T-cell (primary cell): ENCODE measurements around the gene MYO1C. TPM values are rescaled to one million over a fixed set of nuclear protein-coding genes. Genes with fewer than 3 reads are reported as not detected.
A peak's percentile ranks its signal among the peaks of the same experiment; 100 is the strongest.
"Not testable (repeated sequence)": the region's sequence is repeated elsewhere in the genome, so short reads cannot be mapped to it uniquely, and the experiment has no call there.

Experiments used
- ATAC-seq, 4 experiments: fragments of 200-7000 bp in 3 of 4; fragments of 150-1000 bp in 1 of 4; cut with Tn5 transposase; replicated peaks in 1 of 4; 1 replicate in 3 of 4; 2 replicates in 1 of 4; pipeline ENCODE4 v1.10.0; 2021; ENCODE audit warnings: moderate library complexity in 3 of 4, mild to moderate bottlenecking in 2 of 4, moderate number of reproducible peaks in 1 of 4
- CTCF ChIA-PET, 2 donors: fragments of 300-600 bp; sonication (Branson Sonifier 250); formaldehyde crosslinking; loops; one replicate each; lab custom pipeline; 2022; ENCODE audit warnings: antibody characterized with exemption in 2 of 2; lab: Charles Lee
- POLR2A ChIA-PET, 2 donors: fragments of 300-600 bp; sonication (Branson Sonifier 250); formaldehyde crosslinking; loops; one replicate each; lab custom pipeline; 2022; ENCODE audit warnings: antibody characterized with exemption in 2 of 2; lab: Charles Lee
- DNase-seq, 35 experiments: peaks; one replicate each; pipeline versions ENCODE4 v3.0.0 to v3.0.0-alpha.2; 2013 to 2023
- H3K27ac ChIP-seq: one replicate; pipeline ENCODE4 v1.5.1; 2013; ENCODE audit warnings: low read length
- H3K27me3 ChIP-seq, 2 experiments: replicated peaks in 1 of 2; 1 replicate in 1 of 2; 2 replicates in 1 of 2; pipeline versions ENCODE4 v1.6.1 to v1.7.0; 2013; ENCODE audit warnings: low read length in 1 of 2, mixed read lengths in 1 of 2; ENCODE audit not compliant: control insufficient read depth in 2 of 2, insufficient read depth in 2 of 2; ENCODE audit errors: extremely low read depth in 1 of 2
- H3K36me3 ChIP-seq, 2 donors: 1 replicate in 1 of 2; 2 replicates in 1 of 2; pipeline versions ENCODE4 v1.6.1 to v1.7.0; 2013; ENCODE audit warnings: low read length in 1 of 2; ENCODE audit not compliant: control insufficient read depth in 2 of 2, insufficient read depth in 1 of 2; ENCODE audit errors: extremely low read depth in 1 of 2
- H3K4me1 ChIP-seq, 2 experiments: 1 replicate in 1 of 2; 2 replicates in 1 of 2; pipeline versions ENCODE4 v1.6.1 to v1.7.0; 2013; ENCODE audit warnings: low read length in 2 of 2, mixed read lengths in 1 of 2; ENCODE audit not compliant: insufficient read depth in 2 of 2, control insufficient read depth in 1 of 2; ENCODE audit errors: extremely low read depth in 1 of 2
- H3K4me3 ChIP-seq, 2 donors: 1 replicate in 1 of 2; 2 replicates in 1 of 2; pipeline versions ENCODE4 v1.5.1 to v1.7.0; 2013; ENCODE audit warnings: mild to moderate bottlenecking in 2 of 2, low read length in 1 of 2, moderate library complexity in 1 of 2; ENCODE audit not compliant: control insufficient read depth in 1 of 2; ENCODE audit errors: extremely low read depth in 1 of 2
- H3K9me3 ChIP-seq: 2 replicates; pipeline ENCODE4 v1.7.0; 2013
- H3K27ac Mint-ChIP-seq, 2 donors: one replicate each; pipeline ENCODE4 v1.8.0; 2020 to 2021; ENCODE audit warnings: mild to moderate bottlenecking in 2 of 2, mixed read lengths in 2 of 2
- H3K27me3 Mint-ChIP-seq, 2 donors: one replicate each; pipeline ENCODE4 v1.8.0; 2021 to 2022; ENCODE audit warnings: mixed read lengths in 2 of 2
- H3K36me3 Mint-ChIP-seq: one replicate; pipeline ENCODE4 v1.8.0; 2021; ENCODE audit warnings: mixed read lengths
- H3K4me1 Mint-ChIP-seq, 3 donors: one replicate each; pipeline ENCODE4 v1.8.0; 2020 to 2022; ENCODE audit warnings: mixed read lengths in 3 of 3, mild to moderate bottlenecking in 1 of 3
- H3K4me3 Mint-ChIP-seq, 3 donors: one replicate each; pipeline ENCODE4 v1.8.0; 2020 to 2022; ENCODE audit warnings: mild to moderate bottlenecking in 3 of 3, mixed read lengths in 3 of 3, moderate library complexity in 3 of 3
- H3K9me3 Mint-ChIP-seq, 3 donors: one replicate each; pipeline ENCODE4 v1.8.0; 2020 to 2022; ENCODE audit warnings: mixed read lengths in 3 of 3
- WGBS: methylation state at CpG from one replicate; pipeline ENCODE4 v1.1.5; 2013; ENCODE audit warnings: missing lambda C conversion rate; ENCODE audit not compliant: insufficient coverage; 5-methylcytosine and 5-hydroxymethylcytosine counted together
- total RNA-seq, 35 experiments: library from RNA in 6 of 35; stranded (reverse) in 6 of 35; fragments of 120-200 nt in 1 of 35; gene quantifications; one replicate each; pipeline versions ENCODE4 v1.2.1 to v1.2.4 and lab custom pipeline; 2013 to 2026

MYO1C gene
- total RNA-seq, 5 donors from 2014 or later (not counting 1 experiment from before 2014, with no cell fraction given): 18.0 to 41.5 (median 31.2) TPM

GRCh38 chr17:1454541-1454940 is 37.9 kb downstream of the MYO1C start:
- peaks cover 5% of the 10 kb centered on the region for H3K36me3 Mint-ChIP-seq
- WGBS: 93% methylated on average over 7 of the region's 9 CpGs
- H3K4me1 Mint-ChIP-seq: peaks cover 46 to 49% (median 46%) of the 10 kb centered on the region in 3 donors
- peak overlapping the region; percentile 86 to 89 (median 87) for H3K4me3 Mint-ChIP-seq
- H3K27me3 Mint-ChIP-seq: no peaks in the 10 kb centered on the region
- H3K9me3 Mint-ChIP-seq: no peaks in the 10 kb centered on the region
- DNase-seq (no peak), ATAC-seq (no peak)
- peaks cover 0 to 12% of the 10 kb centered on the region in 2 experiments for H3K27me3 ChIP-seq
- no peaks in the 10 kb centered on the region for H3K9me3 ChIP-seq
- peaks cover 6 to 49% of the 10 kb centered on the region in 2 experiments for H3K4me1 ChIP-seq
- H3K36me3 ChIP-seq: peaks cover 0 to 2% of the 10 kb centered on the region in 2 donors
- ChIA-PET POLR2A (no interaction called here), CTCF (interaction anchor here in 1 of 2 donors (1.2 kb wide), 1 partner anchor 79 kb away, joined by 3 read pairs; no protein-coding TSS in a partner anchor)
- peak overlapping the region in 1 of 2 donors; percentile 80 for H3K4me3 ChIP-seq
- no peak overlapping the region for H3K27ac ChIP-seq
- H3K27ac Mint-ChIP-seq: peak overlapping the region; percentile 56 to 60

GRCh38 chr17:1453694-1454093 is 38.8 kb downstream of the MYO1C start:
- peaks cover 8 to 56% of the 10 kb centered on the region in 2 experiments for H3K4me1 ChIP-seq
- 91% methylated on average over 6 of the region's 11 CpGs for WGBS
- Mint-ChIP-seq H3K4me1 (peaks cover 54 to 57% (median 55%) of the 10 kb centered on the region in 3 donors), H3K4me3 (peak overlapping the region in 2 of 3 donors; percentile 68 to 86)
- H3K27me3 Mint-ChIP-seq, H3K36me3 Mint-ChIP-seq, H3K27me3 ChIP-seq, H3K9me3 Mint-ChIP-seq, H3K27ac ChIP-seq, ATAC-seq, H3K9me3 ChIP-seq, H3K27ac Mint-ChIP-seq, H3K36me3 ChIP-seq, DNase-seq, H3K4me3 ChIP-seq: not testable (repeated sequence)
- CTCF ChIA-PET: interaction anchor here in 1 of 2 donors (1.2 kb wide), 1 partner anchor 79 kb away, joined by 3 read pairs; no protein-coding TSS in a partner anchor
- POLR2A ChIA-PET: interaction anchor here in 1 of 2 donors (0.9 kb wide), 1 partner anchor 98 kb away, joined by 3 read pairs; no protein-coding TSS in a partner anchor

DNA sequence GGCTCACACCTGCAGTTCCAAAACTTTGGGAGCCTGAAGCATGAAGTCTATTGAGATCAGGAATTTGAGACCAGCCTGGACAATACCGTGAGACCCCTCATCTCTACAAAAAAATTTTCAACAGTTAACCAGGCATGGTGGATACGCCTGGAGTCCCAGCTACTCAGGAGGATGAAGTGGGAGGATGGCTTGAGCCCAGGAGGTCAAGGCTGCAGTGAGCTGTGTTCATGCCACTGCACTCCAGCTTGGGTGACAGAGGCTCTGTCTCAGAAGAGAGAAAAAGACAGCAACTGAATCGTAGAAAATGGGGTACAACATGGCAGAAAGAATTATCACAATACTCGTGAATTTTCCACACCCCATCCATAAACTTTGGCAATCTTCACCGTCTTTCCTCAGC is 39.6 kb downstream of the MYO1C start:
- no peaks in the 10 kb centered on the region for H3K27me3 Mint-ChIP-seq
- peaks cover 5% of the 10 kb centered on the region for H3K36me3 Mint-ChIP-seq
- H3K36me3 ChIP-seq: peaks cover 0 to 8% of the 10 kb centered on the region in 2 donors
- POLR2A ChIA-PET: interaction anchor here in 1 of 2 donors (0.9 kb wide), 1 partner anchor 99 kb away, joined by 3 read pairs; no protein-coding TSS in a partner anchor
- ATAC-seq: no peak
- no peak overlapping the region for H3K4me3 ChIP-seq
- peak overlapping the region in 1 of 3 donors; percentile 86 for H3K4me3 Mint-ChIP-seq
- no peak overlapping the region for H3K27ac Mint-ChIP-seq
- H3K9me3 ChIP-seq: no peaks in the 10 kb centered on the region
- WGBS: no CpG with 5 or more reads among the region's 5 CpGs
- no peak overlapping the region for H3K27ac ChIP-seq
- no peaks in the 10 kb centered on the region for H3K9me3 Mint-ChIP-seq
- peaks cover 9 to 62% of the 10 kb centered on the region in 2 experiments for H3K4me1 ChIP-seq
- CTCF ChIA-PET: interaction anchor here in 1 of 2 donors (0.7 kb wide), 1 partner anchor 91 kb away, joined by 3 read pairs; no protein-coding TSS in a partner anchor
- no peak for DNase-seq
- peaks cover 56 to 61% (median 60%) of the 10 kb centered on the region in 3 donors for H3K4me1 Mint-ChIP-seq
- peaks cover 0 to 5% of the 10 kb centered on the region in 2 experiments for H3K27me3 ChIP-seq

DNA sequence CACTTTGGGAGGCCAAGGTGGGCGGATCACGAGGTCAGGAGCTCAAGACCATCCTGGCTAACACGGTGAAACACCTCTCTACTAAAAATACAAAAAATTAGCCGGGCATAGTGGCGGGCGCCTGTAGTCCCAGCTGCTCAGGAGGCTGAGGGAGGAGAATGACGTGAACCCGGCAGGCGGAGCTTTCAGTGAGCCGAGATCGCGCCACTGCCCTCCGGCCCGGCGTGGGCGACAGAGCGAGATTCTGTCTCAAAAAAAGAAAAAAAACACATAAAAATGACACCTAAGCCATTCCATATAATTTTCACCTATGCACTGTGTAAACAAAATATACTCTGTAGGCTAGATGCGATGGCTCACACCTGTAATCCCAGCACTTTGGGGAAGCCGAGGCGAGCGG is 42.2 kb downstream of the MYO1C start:
- peaks cover 0 to 12% of the 10 kb centered on the region in 2 donors for H3K36me3 ChIP-seq
- ATAC-seq, H3K4me3 Mint-ChIP-seq, H3K27me3 Mint-ChIP-seq, DNase-seq, H3K27me3 ChIP-seq, H3K4me3 ChIP-seq, H3K9me3 Mint-ChIP-seq, H3K27ac ChIP-seq, H3K36me3 Mint-ChIP-seq, H3K9me3 ChIP-seq, H3K27ac Mint-ChIP-seq, CTCF ChIA-PET: not testable (repeated sequence)
- POLR2A ChIA-PET: interaction anchor here in 1 of 2 donors (0.6 kb wide), 1 partner anchor 68 kb away, joined by 4 read pairs; no protein-coding TSS in a partner anchor
- WGBS: 90% methylated on average over 4 of the region's 21 CpGs
- peaks cover 58 to 76% (median 75%) of the 10 kb centered on the region in 3 donors for H3K4me1 Mint-ChIP-seq
- peaks cover 13 to 65% of the 10 kb centered on the region in 2 experiments for H3K4me1 ChIP-seq

DNA sequence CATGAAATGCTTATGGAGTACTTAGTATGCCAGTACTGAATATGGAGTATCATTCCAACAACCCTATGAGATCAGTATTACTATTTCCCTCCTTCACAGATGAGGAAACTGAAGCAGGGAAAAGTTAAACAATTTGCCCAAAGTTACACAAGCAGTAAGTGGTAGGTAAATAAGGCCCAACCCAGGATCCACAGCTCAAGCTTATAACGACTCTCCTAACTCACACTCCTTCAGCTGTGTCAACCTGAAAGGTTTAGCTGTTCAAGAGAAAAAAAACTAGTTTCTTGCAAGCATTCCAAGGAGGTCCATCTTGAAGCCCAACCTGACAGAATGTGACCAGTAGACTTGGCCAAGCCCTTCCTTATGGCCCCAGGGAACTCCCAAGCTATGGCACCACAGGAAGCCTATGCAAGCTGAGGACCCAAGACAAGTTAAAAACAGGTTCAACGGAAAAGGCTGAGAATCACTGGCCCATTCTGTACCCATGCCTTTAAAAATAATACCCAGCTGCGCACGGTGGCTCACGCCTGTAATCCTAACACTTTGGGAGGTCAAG is 43.0 kb downstream of the MYO1C start:
- Mint-ChIP-seq H3K9me3 (no peaks in the 10 kb centered on the region), H3K4me1 (peaks cover 53 to 72% (median 71%) of the 10 kb centered on the region in 3 donors), H3K27me3 (no peaks in the 10 kb centered on the region), H3K36me3 (peaks cover 5% of the 10 kb centered on the region), H3K27ac (no peak overlapping the region), H3K4me3 (peak overlapping the region in 1 of 3 donors; percentile 2)
- ChIA-PET POLR2A (interaction anchor here (0.6 kb wide), 2 partner anchors 48 to 69 kb away, joined by 4 to 7 read pairs; no protein-coding TSS in a partner anchor), CTCF (no interaction called here)
- H3K4me1 ChIP-seq: peaks cover 9 to 59% of the 10 kb centered on the region in 2 experiments
- ATAC-seq (no peak), DNase-seq (no peak)
- no peaks in the 10 kb centered on the region for H3K9me3 ChIP-seq
- no CpG with 5 or more reads among the region's 5 CpGs for WGBS
- H3K27me3 ChIP-seq: no peaks in the 10 kb centered on the region
- H3K36me3 ChIP-seq: peaks cover 0 to 15% of the 10 kb centered on the region in 2 donors
- H3K4me3 ChIP-seq: no peak overlapping the region
- no peak overlapping the region for H3K27ac ChIP-seq

- no peak overlapping the region for H3K4me3 ChIP-seq
- H3K27me3 Mint-ChIP-seq: no peaks in the 10 kb centered on the region
- ATAC-seq: peak in 1 of 4 experiments; percentile 22
- no peak for DNase-seq
- peaks cover 7 to 43% of the 10 kb centered on the region in 2 experiments for H3K4me1 ChIP-seq
- H3K9me3 ChIP-seq: no peaks in the 10 kb centered on the region
- peak overlapping the region in 1 of 3 donors; percentile 42 for H3K4me3 Mint-ChIP-seq
- ChIA-PET POLR2A (interaction anchor here in 1 of 2 donors (0.6 kb wide), 1 partner anchor 23 kb away, joined by 3 read pairs; no protein-coding TSS in a partner anchor), CTCF (interaction anchor here in 1 of 2 donors (1.8 kb wide), 1 partner anchor 82 kb away, joined by 4 read pairs; no protein-coding TSS in a partner anchor)
- H3K36me3 ChIP-seq: peaks cover 0 to 15% of the 10 kb centered on the region in 2 donors
- 64% methylated on average over 2 of the region's 7 CpGs for WGBS
- H3K27ac Mint-ChIP-seq: peak overlapping the region in 1 of 2 donors; percentile 39
- H3K4me1 Mint-ChIP-seq: peaks cover 29 to 53% (median 53%) of the 10 kb centered on the region in 3 donors
- no peaks in the 10 kb centered on the region for H3K36me3 Mint-ChIP-seq
- H3K27ac ChIP-seq: no peak overlapping the region
- no peaks in the 10 kb centered on the region for H3K9me3 Mint-ChIP-seq
- no peaks in the 10 kb centered on the region for H3K27me3 ChIP-seq
These were observed 45.4 kb downstream of the MYO1C start for GRCh38 chr17:1447052-1447451.
